NCI-H1048 (cell line): ENCODE results near the gene KCNE2.

Source experiments
- DNase-seq: peaks from one replicate; lab custom pipeline; 2025; lab: John Stamatoyannopoulos, UW

KCNE2 gene

GRCh38 chr21:34363733-34364132 lies at the start of gene KCNE2:
Gene KCNE2 (plus strand): TSS chr21:34364006. CDS start chr21:34370479, 6,473 bp downstream.
- DNase-seq = no peak

DNA sequence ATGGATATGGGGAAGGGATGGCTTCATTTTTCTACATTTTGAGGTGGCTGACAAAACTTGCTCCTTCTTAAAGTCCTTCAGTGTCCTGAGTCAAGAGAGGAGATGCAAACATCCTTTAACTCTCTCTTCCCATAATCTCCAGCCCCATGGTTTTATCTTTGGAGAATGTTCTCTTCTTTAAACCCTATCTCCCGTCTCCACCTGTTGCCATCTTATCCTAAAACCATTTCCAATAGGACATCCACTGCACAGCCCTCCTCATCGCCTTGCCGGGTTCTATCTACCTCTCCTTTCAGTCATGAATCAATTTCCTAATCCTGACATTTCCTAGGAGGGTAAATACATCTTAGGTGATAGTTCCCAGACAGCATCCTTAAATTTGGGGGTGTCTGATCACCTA lies 44.2 kb upstream of the KCNE2 start:
- DNase-seq = no peak

- no peak for DNase-seq
Observed at GRCh38 chr21:34320011-34320410, 43.8 kb upstream of the KCNE2 start.

- no peak for DNase-seq
Observed at GRCh38 chr21:34330055-34330454, 33.8 kb upstream of the KCNE2 start.

GRCh38 chr21:34331726-34332125 lies 32.1 kb upstream of the KCNE2 start:
- no peak for DNase-seq

- no peak for DNase-seq
Observed at GRCh38 chr21:34332347-34332746, 31.5 kb upstream of the KCNE2 start.

GRCh38 chr21:34333121-34333739 lies 30.6 kb upstream of the KCNE2 start:
- DNase-seq = no peak

- no peak for DNase-seq
Observed at GRCh38 chr21:34335316-34335715, 28.5 kb upstream of the KCNE2 start.

GRCh38 chr21:34336245-34336644 lies 27.6 kb upstream of the KCNE2 start:
- no peak for DNase-seq

GRCh38 chr21:34336756-34337391 lies 26.9 kb upstream of the KCNE2 start:
- DNase-seq = no peak

DNA sequence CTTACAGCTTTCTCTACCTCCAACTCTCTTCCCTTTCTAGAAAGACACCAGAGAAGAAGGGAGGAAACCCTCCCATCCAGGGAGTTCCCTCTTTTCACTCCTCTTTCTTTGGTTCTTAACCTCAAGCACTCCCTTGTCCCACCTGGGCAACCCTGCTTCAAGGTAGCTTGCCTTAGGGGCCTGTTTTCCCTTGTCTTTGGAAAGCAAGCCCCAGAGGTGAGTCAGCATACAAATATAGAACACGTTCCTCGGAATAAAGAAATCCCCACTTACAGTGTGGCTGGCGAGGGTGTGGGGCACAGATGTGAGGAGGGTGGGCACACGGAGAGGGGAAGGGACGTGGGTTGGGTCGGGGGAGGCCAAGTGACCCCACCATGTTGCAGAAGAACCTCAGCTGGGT lies 26.1 kb upstream of the KCNE2 start:
- DNase-seq = no peak

GRCh38 chr21:34338226-34338625 lies 25.6 kb upstream of the KCNE2 start:
- no peak for DNase-seq

DNA sequence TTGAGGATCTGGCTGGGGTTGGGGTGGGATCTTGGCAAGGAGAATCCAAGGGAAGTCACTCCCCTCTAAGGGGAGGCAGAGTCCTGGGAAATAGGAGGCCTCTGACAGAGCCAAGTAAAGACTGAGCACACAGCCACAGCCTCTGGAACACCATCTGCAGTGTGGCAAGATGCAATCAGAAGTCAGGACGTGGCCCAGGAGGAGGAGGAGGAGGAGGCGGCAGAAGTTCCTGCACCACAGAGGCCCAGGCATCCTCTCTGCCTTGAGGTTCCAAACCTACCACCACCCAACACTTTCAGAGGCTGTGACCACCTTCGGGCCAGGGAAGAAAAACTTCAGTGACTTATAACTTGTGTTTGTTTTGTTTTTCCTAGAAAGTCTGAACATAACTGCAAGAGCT lies 23.7 kb upstream of the KCNE2 start:
- DNase-seq = no peak

GRCh38 chr21:34342476-34342875 lies 21.3 kb upstream of the KCNE2 start:
- DNase-seq = no peak

DNA sequence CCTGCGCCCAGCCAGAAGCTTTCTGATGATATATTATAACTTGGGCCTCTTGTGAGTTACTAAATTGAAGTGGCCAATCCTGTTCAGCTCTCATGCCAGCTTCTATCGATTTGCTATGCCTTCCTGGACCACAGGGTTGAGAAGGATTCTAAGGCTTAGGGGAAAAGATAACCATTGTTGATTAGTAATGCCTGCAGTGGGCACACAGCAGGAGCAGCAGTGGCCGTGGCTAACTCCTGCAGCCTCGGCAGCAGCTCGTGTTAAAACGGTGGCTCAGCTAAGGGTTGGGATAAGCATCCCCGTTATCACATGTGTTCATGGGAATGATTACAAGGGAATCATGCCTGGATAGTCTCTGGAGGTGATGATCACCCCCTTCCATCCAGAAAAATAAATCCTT lies 20.5 kb upstream of the KCNE2 start:
- DNase-seq = no peak

- DNase-seq = no peak
Observed at GRCh38 chr21:34343838-34344381, 19.9 kb upstream of the KCNE2 start.

- no peak for DNase-seq
Observed at GRCh38 chr21:34344584-34344983, 19.2 kb upstream of the KCNE2 start.

- no peak for DNase-seq
Observed at GRCh38 chr21:34345091-34345871, 18.5 kb upstream of the KCNE2 start.

DNA sequence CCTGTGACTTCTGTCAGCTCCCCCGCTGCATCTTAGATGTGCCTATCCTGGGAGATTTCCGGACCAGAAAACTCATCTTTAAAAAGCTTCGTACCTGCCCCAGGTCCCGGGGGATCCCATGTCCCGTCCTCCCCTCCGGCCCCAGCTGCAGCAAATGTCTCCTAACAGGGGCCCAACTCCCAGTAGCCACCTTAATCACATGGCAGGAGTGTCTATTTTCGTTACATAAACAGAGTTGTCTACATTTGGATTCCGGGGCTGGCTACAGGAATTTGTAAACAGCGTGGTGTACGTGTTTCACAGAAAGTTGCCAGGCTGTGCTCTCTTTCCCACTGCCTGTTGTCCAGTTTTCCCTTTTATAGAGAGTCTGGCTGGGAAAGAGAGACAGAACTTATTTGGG lies 17.9 kb upstream of the KCNE2 start:
- no peak for DNase-seq

DNA sequence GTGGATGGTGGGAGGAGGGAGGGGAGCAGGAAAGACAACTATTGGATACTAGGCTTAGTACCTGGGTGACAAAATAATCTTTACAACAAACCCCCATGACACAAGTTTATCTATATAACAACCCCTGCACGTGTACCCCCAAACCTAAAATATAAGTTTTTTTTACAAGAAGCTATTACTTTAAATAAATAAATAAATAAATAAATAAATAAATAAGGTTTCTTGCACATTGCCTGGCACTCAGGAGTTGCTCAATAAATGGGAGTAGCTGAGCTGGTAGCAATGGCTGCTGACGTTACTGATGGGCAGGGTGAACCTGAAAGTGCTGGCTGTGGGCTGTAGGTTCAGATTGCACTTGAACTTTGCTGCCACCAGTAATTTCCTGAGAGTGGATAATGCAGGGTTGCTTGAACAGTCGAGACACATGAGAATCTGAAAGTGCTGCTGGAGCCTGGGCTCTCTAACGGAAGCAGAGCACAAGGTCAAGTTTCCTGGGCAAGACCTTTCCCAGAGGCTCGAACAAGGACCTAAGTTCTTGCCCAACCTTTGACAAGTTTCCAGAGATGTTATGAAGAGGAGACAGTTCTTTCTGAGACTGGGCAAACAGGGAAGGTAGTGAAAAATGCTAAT lies 14.8 kb upstream of the KCNE2 start:
- no peak for DNase-seq

GRCh38 chr21:34351786-34352241 lies 12.0 kb upstream of the KCNE2 start:
- no peak for DNase-seq

- no peak for DNase-seq
Observed at GRCh38 chr21:34352556-34352955, 11.2 kb upstream of the KCNE2 start.
